ENCODE measurements around the gene GPR119. TPM values are rescaled to one million over a fixed set of nuclear protein-coding genes. Genes with fewer than 3 reads are reported as not detected.
A peak's percentile ranks its signal among the peaks of the same experiment; 100 is the strongest.
"Not testable (repeated sequence)": the region's sequence is repeated elsewhere in the genome, so short reads cannot be mapped to it uniquely, and the experiment has no call there.

The GPR119 gene
- not detected for polyA plus RNA-seq (ENCODE audit: insufficient read length in 4 of 4)

DNA sequence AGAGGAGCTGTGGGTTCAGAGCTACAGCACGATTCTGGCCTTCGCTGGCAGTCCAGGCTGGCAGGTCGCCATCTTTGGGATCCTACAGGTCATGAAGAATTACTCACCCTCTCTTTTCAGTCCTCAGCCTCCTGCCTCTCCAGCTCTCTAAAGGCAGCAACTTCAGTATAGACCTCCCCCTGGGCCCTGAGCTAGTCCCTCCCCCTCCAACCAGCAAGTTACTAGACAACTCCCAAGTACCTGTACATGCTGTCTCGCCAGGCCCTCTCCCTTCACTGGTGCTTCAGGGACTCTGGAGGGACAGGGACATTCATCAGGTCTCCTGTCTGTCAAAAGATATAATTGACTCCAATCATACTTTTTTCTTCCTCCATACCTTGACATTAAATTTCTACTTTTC is at the start of gene GPR119:
TSS of gene GPR119 (minus strand) at position 155 of the 400 bp plus-strand sequence. CDS start 227 bp downstream, outside the sequence.
- no peak for DNase-seq (ENCODE audit: low read depth in 4 of 4, low spot score in 3 of 4)

DNA sequence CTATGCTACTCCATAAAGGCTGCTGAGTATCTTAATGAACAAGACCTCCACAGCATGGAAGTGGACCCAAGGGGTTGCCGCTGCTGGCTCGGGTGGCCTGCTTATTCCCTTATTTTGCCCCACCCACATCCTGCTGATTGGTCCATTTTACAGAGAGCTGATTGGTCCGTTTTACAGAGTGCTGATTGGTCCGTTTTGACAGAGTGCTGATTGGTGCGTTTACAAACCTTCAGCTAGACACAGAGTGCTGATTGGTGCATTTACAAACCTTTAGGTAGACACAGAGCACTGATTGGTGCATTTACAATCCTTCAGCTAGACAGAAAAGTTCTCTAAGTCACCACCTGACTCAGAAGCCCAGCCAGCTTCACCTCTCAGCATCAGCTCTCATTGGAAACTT is 43.8 kb upstream of the GPR119 start:
- not testable (repeated sequence) for DNase-seq (ENCODE audit: low read depth in 4 of 4, low spot score in 3 of 4)

DNA sequence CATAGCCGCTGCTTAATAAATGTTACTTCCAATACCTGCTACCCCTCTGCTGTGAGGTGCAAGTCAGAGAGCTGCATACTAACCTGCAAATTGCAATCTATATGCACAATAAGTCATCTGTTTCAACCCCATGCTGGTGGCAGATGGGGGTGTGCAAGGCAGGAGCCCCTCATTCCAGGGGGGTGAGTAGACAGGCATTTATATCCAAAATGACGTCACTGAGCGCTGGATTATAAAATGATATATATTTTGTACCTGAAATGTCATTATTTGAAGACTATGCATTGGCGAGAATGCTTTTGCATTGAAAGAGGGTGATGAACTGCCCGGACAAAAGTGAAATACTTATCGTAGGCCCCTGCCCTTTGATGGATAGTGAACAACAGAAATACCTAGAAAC is 41.1 kb upstream of the GPR119 start:
- no peak for DNase-seq (ENCODE audit: low read depth in 4 of 4, low spot score in 3 of 4)

DNA sequence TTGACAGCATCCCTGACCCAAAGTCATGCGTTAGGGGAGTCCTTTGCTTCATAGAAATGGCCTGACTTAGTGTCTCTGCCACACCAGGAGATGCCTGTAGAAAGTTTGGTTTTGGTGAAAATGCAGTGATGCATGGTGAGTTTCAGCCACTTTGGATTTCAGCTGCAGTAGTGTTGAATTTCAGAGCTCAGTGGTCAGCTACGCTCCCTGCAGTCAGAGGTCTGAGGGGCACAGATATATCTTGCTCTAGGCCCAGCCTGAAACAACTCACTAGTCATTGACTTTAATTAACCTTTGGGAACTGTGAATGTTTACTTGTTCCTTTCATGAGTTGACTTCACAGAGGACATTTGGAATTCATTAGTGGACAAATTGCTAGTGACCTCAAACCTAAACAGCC is 33.8 kb upstream of the GPR119 start:
- DNase-seq (ENCODE audit: low read depth in 4 of 4, low spot score in 3 of 4) = no peak

DNA sequence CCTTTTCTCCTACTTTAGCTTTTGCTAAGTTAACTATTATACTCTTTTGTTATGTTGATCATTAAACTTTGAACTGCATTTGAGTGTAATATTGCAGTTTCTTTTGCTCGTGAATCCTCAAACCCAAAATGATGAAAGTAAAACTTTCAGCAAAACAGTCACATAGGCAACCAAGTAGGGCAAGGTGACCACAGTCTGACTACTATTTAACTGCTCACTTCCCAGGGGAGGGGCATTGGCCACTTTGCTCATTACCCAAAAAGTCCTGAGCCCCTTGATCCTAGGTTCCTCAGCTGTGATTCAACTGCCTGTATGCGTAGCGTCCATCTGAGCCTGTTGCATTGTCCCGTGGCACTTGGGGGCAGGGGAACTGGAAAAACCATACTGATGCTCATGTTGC is 33.3 kb upstream of the GPR119 start:
- DNase-seq (ENCODE audit: low read depth in 4 of 4, low spot score in 3 of 4) = no peak

DNA sequence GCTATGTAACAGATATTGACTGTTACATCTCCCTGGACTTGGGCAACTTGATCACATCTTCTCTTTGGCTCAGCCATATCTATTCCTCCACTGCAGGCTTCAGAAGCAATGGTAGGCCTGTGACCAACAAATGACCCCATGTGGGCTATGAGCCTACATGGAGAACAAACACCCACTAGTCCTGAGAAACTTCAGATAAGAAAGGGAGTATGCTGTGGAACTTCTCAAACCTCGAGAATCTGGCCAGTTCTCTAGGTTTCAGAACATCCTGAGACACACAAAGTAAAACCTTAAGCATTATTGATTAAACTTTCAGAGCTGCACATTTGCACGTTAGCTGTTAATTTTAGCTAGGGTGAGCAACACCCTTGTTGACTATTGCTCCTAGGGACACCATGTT is 32.6 kb upstream of the GPR119 start:
- no peak for DNase-seq (ENCODE audit: low read depth in 4 of 4, low spot score in 3 of 4)

DNA sequence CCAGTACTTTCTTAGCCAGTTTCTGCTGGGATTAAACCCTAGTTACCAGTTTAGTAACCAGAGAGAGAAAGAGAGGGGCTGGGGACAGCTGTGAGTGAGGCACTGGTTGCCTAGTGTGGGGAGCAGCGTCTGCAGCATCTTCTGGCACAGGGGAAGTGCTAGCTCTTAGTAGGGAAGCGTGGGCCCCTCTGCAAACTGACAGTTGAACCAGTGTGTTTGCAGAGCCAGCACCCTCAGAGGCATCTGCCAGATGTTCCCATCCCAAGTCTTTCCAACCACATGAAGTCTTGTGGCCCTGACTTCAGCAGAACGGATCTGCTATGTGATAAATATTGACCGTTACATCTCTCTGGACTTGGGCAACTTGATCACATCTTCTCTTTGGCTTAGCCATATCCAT is 31.3 kb upstream of the GPR119 start:
- DNase-seq (ENCODE audit: low read depth in 4 of 4, low spot score in 3 of 4) = no peak

DNA sequence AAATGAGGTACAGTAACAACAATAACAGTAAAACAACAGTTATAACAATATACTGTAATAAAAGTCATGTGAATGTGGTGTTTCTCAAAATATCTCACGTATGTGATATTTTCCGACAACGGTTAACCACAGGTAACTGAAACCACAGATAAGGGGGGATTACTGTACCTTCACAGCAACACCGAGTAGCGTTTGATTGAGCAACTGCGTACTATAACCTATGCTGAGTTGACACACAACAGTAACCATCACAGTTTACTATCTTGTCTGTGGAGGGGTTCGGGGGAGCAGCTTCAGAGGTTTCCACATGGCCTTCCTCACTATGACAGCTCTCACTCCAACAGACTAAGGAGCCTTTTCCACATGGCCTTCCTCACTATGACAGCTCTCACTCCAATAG is 29.7 kb upstream of the GPR119 start:
- DNase-seq (ENCODE audit: low read depth in 4 of 4, low spot score in 3 of 4) = no peak

DNA sequence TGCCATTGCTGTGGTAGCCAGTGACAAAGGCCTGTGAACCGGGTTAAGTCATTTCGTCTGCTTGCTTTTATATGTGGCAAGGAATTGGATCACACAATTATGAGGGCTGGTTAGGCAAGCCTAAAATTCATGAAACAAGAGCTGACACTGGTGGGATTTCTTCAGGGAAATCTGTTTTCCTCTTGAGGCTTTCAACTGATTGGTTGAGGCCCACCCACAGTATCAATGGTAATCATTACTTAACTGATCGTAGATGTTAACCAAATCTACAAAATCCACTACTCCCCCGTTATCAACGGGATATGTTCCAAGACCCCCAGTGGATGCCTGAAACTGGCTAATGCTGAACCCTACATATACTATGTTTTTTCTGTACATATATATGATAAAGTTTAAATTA is 29.3 kb upstream of the GPR119 start:
- DNase-seq (ENCODE audit: low read depth in 4 of 4, low spot score in 3 of 4) = no peak

DNA sequence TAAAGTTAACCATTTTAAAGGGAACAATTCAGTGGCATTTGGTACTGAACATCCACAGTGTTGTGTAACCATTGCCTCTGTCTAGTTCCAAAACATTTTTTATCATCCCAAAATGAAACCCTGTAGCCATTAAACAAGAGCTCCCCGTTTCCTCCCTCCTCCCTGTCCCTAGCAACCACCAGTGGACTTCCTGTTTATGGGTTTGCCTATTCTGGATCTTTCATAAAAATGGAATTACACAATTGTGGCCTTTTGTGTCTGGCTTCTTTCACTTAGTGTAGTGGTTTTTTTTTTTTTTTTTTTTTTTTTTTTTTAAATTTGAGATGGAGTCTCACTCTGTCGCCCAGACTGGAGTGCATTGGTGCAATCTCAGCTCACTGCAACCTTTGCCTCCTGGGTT is 27.9 kb upstream of the GPR119 start:
- no peak for DNase-seq (ENCODE audit: low read depth in 4 of 4, low spot score in 3 of 4)

DNA sequence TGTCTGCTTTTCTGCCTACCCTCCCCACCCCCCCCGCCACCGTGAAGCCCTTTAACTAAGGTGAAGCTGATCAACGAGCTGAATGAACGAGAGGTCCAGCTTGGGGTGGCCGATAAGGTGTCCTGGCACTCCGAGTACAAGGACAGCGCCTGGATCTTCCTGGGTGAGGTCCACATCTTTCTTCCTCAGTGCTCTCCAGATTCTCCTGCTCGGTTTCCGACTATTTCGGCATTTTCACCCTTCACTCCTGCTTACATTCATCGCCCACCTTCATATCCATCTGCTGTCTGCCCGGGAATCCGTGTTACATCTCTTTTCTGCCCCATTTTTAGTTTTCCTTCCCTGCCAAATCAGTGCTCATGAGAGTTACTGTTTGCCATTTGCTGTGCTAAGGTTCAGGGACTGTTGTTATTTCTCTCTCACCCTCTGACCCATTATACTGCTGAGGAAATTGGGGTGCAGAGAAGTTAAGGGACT is 16.8 kb upstream of the GPR119 start:
- no peak for DNase-seq (ENCODE audit: low read depth in 4 of 4, low spot score in 3 of 4)

DNA sequence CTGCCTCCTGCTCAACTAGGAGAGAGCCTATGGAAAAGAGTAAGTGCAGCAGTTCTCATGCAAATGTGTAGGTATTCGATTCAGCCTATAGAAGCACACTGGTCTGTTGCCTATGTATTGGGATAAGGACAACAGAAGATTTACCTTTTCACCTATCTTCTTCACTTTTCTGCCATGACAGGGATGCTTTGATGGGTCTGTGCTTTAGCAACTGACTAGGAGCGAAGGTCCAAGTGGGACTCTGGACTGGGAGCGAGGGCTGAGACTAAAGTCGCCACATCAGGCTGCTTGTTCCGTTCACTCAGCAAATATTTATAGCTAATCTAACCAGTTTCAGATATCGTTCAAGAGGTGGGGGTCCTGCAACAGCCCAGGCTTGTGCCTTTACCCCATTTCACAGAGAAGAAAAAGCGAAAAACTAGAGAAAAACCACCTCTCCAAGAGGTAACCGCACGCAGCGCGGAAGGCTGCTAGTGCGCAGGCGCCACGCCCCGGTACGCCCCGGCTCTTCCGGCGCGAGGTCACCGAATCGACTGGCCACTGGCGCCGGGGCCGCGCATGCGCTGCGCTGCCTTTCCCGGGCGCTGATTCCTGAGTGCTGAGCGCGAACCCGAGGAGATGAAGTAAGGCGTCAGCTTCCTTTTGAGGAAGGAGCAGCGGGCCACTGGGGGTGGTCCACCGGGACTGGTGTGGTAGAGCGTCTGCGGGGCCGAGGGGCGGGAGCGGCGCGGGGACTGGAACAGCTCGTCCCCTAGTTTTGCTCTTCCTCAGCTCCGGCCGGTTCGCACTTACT is 16.1 kb upstream of the GPR119 start, which contains the start of gene RBMX2:
TSS of gene RBMX2 (plus strand) at position 573 of the 793 bp plus-strand sequence. CDS start at position 619, 46 bp downstream.
- peak in 3 of 4 donors; percentile 48 to 54 (median 53) for DNase-seq (ENCODE audit: low read depth in 4 of 4, low spot score in 3 of 4)

DNA sequence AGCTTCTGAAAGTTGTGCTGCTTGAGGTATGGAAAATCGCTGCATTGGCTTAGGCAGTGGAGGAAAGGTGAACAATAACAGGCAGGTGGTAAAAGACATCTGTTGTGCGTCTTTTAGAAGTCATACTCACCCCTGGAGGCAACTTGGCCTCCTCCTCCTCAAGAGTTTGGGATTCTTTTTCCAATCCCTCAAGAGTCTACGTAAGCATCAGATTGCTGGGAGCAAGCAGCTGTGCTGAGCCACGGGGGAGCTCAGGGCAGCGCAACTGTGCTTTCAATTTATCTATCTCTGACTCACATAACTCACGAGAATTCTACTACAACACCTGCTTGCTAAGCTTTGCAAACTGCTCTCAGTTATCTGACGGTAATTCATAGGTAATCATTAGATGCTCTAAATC is 9.9 kb upstream of the GPR119 start:
- DNase-seq (ENCODE audit: low read depth in 4 of 4, low spot score in 3 of 4) = no peak

DNA sequence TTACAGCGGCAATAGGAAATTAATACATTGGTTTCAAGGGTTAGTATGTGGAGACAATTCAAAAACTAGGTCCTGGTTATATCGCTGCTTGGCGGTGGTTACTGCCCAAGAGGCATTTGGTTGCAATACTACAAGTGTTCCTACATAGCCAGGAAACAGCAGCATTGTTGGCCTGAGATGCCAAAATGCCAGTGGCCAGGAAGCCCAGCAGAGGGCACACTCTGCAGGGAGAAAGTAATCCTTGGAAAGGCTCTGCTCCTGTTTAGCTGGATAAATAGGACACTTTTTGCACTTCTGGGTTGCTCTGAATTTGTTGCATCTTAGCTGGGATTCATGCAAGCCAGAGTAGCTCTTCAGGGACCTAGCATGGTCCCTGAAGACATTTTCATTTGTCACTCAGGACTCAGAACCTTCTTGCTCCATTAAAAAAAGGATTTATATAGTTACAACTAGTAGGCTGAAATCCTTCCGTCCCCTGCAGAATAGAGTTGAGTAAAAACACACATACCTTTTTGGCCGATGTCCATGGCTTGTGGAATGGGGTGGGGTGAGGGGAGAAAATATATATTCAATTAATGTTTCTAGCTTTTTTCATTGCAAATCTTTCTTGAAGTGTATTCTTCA is 8.1 kb upstream of the GPR119 start:
- peak in 1 of 4 donors; percentile 19 for DNase-seq (ENCODE audit: low read depth in 4 of 4, low spot score in 3 of 4)

DNA sequence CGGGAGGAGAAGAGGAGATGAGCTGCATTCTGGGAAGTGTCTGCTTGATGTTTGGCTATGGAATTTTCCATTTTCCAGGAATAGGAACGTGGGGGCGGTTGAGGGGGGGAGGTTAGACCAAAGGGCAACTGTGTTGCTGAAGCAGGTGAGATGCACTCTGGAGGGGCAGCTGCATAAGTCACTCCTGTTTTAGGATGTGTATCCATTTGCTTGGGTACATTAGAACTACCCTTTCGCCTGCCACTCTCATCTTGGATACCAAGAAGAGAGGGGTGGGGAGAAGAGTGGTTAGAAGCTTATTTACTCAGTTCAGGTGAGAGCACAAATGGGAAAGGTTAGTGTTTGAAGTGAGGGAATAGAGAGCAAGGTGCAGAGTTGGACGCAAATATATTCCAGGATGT is 934 bp upstream of the GPR119 start:
- no peak for DNase-seq (ENCODE audit: low read depth in 4 of 4, low spot score in 3 of 4)

DNA sequence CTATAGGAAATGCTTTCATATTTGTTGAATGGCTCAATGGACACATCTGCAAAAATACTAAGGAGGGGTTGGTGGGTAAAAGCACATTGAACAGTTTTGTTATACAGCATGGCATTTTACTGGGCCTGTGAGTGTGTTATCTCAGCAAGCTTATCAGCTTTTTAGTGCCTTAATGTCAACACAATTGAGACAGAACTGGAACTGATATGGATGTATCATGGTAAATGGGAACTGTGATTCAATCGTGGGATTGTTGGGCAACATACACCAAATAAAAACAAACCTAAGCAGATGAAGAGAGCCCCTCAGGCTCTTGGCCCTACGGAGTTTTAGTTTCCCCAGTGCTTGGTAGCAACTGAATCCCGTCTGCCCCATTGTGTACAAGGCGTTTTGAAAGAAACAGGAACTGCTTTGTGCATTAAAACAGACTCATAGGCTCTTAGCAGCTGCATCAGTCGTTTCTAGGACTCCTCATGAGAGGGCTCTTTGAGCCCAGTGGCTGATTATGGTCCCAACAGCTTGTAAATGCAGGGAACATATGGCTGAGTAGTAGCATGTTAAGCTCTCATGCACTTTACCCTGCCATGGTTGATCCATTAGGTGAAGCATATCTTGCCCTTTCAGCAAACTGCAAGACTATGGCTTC is 7.3 kb downstream of the GPR119 start:
- no peak for DNase-seq (ENCODE audit: low read depth in 4 of 4, low spot score in 3 of 4)

DNA sequence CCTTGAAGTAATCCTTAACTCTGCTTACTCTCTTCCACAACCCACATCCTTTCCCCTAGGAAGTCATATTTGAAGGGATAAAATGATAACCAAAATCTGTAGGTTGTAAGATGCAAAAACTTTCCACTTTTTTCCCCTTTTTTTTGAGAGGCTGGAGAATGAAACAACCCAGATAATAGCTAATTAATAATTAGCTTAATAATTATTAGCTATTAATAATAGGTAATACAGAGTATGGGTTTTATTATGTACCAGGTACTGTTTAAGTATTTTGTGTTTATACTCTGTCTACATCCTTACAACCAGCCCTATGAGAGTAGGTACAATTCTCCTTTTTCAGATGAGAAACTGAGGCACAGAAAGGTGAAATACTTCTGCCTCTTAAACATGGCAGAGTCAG is 9.4 kb downstream of the GPR119 start:
- no peak for DNase-seq (ENCODE audit: low read depth in 4 of 4, low spot score in 3 of 4)

DNA sequence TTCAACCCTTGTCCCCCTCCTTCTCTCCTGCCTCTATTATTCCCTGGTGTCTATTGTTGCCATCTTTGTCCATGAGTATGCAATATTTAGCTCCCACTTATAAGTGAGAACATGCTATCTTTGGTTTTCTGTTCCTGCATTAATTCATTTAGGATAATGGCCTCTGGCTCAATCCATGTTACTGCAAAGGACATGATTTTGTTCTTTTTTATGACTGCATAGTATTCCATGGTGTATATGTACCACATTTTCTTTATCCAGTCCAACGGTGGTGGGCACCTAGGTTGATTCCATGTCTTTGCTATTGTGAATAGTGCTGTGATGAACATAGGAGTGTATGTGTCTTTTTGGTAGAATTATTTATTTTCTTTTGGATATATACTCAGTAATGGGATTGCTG is 33.4 kb downstream of the GPR119 start:
- DNase-seq (ENCODE audit: low read depth in 4 of 4, low spot score in 3 of 4) = not testable (repeated sequence)

DNA sequence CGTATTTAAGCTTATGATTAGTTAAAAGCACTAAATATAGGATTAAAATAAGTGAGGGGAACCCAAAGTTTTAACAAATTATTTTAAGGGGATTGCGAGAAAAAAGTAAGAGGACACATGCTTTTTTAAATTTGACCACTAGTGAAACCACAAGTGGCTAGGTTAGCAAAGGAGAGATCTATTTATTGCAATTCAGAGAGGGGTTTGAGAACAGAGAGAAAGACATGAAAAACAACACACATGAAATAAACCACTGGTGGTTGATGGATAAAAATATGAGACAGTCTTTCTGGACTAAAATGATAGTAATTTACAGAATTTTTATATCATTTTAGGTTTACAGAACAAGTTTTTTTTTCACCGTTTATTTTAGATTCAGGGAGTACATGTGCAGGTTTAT is 33.9 kb downstream of the GPR119 start:
- no peak for DNase-seq (ENCODE audit: low read depth in 4 of 4, low spot score in 3 of 4)

DNA sequence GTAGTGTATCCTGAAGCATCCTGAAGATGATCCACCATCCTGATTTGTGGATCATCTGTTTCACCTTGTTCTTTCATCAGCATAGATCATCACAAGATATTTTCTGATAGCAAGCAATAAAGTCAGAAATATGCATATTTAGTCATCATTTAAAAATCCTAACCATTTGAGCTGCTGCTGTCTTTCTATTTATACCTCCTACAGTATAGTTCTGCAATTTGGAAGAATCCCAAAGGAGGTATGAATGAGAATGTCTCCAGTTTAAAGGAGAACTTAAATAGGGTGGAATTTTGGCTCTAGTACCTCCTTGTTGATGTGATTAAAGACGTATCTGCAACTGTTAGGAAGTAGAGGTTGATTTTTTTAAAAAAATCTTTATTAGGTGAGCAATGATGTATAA is 38.2 kb downstream of the GPR119 start:
- DNase-seq (ENCODE audit: low read depth in 4 of 4, low spot score in 3 of 4) = no peak

DNA sequence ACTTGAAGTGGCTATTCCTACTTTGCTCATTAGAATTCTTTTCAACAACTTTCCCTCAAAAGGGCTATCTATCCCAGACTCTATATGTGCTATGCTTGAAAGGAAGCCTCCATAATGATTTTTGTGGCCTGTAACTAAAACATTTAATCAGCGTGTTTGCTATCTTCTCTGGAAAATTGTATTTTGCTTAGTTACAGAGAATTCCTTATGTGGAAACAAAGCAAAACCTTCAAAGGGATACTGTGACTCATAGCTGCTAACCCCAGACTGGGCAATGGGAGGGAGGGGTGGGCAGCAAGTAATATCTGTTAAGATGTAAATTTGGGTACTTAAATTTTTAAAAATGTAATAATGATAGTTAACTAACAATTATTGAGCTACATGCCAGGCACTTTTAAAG is 42.1 kb downstream of the GPR119 start:
- no peak for DNase-seq (ENCODE audit: low read depth in 4 of 4, low spot score in 3 of 4)

DNA sequence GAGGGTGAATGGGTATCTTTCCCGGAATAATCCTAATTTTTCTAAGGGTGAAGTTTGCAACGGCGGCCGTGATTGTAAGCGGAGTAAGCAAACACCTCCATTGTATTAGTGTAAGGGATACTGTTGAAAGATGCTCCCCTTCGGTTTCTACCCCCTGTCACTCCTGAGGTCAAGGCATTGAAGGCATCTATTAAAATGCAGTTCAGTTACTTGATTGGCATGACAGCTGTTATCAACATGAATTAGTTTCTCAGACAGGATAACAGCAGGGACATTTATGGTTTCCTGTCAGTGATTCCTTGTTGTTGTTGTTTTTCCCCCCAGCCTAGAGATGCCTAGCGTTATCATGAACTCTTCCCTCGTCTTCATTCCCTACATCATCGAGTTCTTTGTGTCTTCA is 45.2 kb downstream of the GPR119 start:
- DNase-seq (ENCODE audit: low read depth in 4 of 4, low spot score in 3 of 4) = no peak

Measured in left renal pelvis (tissue), 4 donors.